H54 (cell line): ENCODE measurements around the gene WWOX.

ENCODE experiments used
- DNase-seq: peaks from one replicate; pipeline ENCODE4 v3.0.0; 2011; ENCODE audit warnings: low spot score, mixed read lengths; ENCODE audit not compliant: insufficient read length
- FAIRE-seq: peaks from 3 replicates; lab custom pipeline; 2011; peaks lifted over from hg19 to GRCh38; lab: Jason Lieb, UNC
- POLR2A ChIP-seq: IDR thresholded peaks from 2 replicates; pipeline ENCODE4 v1.6.1; 2011; ENCODE audit warnings: low read depth, mild to moderate bottlenecking, low read length

The WWOX gene

DNA sequence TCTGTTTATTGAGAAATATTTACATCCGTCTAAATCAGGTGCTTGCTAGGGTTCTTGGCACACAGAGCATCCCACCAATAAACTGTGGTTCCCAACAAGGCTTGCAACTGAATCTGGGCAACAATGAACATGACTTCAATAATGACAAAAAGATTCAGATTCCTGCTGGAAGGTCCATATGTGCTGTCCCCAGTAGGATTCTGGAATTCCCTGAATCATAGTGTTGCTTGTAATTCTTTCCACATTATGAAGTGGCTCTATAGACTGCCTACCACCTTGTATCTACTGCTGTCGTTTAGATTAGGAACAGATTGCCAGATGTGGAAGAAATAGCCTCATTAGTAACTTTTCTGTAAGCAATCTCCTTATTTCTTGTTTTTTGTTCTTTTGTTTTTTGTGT is 265.9 kb downstream of the WWOX start:
- FAIRE-seq: no peak
- DNase-seq: no peak
- no peak for TF ChIP-seq POLR2A

- DNase-seq: no peak
- no peak for FAIRE-seq
- TF ChIP-seq POLR2A: no peak
Observed at GRCh38 chr16:78368121-78369102, 269.0 kb downstream of the WWOX start.

- FAIRE-seq (no peak), DNase-seq (no peak)
Observed at GRCh38 chr16:78372277-78372676, 272.8 kb downstream of the WWOX start.

GRCh38 chr16:78375055-78375679 is 275.7 kb downstream of the WWOX start:
- no peak for TF ChIP-seq POLR2A
- DNase-seq (no peak), FAIRE-seq (no peak)

More at GRCh38 chr16:78372277-78372676, 272.8 kb downstream of the WWOX start:
- no peak for TF ChIP-seq POLR2A

- FAIRE-seq (no peak), DNase-seq (no peak)
- TF ChIP-seq POLR2A: no peak
Observed at GRCh38 chr16:78376452-78376851, 277.0 kb downstream of the WWOX start.

DNA sequence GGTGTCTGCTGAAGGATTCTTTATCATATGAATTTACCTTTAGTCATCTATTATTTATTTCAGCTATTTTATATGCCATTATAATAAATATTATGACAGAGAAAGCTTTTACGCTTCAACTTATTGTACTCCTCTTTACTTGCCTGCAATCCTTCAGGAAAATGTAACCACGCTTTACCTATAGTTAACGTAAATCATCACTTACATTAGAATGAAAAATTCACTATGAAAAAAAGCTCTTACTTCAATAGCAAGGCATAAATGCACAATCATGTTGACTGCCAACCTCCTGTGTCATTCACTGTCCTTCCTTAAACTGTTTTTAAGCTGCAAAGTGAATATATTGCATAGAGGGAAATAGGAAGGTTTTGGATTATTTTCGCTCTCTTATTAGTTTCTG is 277.9 kb downstream of the WWOX start:
- no peak for FAIRE-seq
- TF ChIP-seq POLR2A: no peak
- no peak for DNase-seq

GRCh38 chr16:78381060-78381459 is 281.6 kb downstream of the WWOX start:
- FAIRE-seq (no peak), DNase-seq (no peak)
- no peak for TF ChIP-seq POLR2A

GRCh38 chr16:78383118-78383517 is 283.7 kb downstream of the WWOX start:
- no peak for TF ChIP-seq POLR2A
- no peak for FAIRE-seq
- DNase-seq: no peak

GRCh38 chr16:78385086-78385805 is 285.8 kb downstream of the WWOX start:
- DNase-seq (no peak), FAIRE-seq (no peak)
- no peak for TF ChIP-seq POLR2A

DNA sequence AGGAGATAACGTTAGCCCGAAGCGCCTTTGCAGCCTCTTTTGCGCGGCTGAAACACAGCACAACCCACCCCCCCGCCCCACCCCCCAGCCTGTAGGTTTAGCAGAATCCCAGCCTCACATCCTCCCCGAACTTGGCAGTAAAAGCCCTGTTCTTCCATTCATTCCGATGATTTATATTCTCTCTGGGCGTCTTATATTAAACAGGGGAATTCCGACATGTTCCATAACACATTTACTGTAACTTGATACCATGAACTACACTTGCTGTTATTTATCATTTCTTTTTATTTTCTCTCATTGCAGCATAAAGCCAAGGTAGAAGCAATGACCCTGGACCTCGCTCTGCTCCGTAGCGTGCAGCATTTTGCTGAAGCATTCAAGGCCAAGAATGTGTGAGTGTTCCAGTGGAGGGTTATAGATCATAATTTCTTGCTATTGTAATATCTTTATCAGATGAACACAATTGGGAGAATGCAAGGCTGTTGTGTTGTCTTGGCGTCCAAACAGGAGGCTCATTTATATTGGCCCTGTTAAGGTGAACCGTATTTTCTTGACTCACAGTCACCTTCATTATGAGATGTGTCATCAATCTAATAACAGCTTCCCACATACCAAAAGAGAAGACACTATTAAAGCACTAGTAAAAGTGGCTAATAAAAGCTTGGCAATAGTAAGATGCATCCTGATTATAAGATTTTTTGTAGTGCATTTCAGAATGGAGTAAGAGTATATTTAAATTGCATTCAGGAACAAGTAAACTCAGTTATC is 287.3 kb downstream of the WWOX start:
- no peak for DNase-seq
- FAIRE-seq: no peak
- TF ChIP-seq POLR2A: no peak

DNA sequence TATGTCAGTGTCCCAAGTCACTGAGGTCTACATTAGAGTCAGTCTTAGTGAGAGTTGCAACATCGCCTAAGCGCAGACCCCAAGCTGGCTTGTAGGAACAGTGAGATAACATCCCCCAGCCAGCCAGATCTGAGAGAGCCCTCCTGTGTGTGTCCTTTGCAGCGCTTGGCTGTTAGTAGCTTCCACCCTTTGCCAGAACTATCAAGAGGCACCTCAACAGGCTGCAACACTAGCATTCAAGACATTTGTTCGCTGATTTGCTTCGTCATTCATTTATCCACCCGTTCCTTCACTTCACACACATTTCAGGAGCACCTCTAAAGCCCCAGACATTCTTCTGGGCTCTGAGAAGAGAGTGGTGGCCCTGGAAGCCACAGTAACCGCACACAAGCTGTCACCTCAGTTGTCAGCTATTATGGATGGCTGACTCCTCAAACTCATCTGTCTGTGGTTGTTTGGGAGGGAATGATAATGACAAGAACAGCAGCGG is 289.6 kb downstream of the WWOX start:
- TF ChIP-seq POLR2A: no peak
- DNase-seq: no peak
- no peak for FAIRE-seq

- TF ChIP-seq POLR2A: no peak
- DNase-seq: no peak
- FAIRE-seq: no peak
Observed at GRCh38 chr16:78390092-78390491, 290.6 kb downstream of the WWOX start.
